HG03039 (cell line): ENCODE results near the gene CDC42SE2.
"Not testable (repeated sequence)": the region's sequence is repeated elsewhere in the genome, so short reads cannot be mapped to it uniquely, and the experiment has no call there.

Experiments used
- ATAC-seq: cut with Tn5 transposase; IDR thresholded peaks from one replicate; pipeline ENCODE4 v1.9.1; 2021; ENCODE audit warnings: mild to moderate bottlenecking, moderate library complexity; ENCODE audit not compliant: unreplicated experiment

CDC42SE2 gene

GRCh38 chr5:131316026-131316425, 52.2 kb downstream of the CDC42SE2 start:
- no peak for ATAC-seq

- no peak for ATAC-seq
Measured at GRCh38 chr5:131316822-131317221, 53.0 kb downstream of the CDC42SE2 start.

- ATAC-seq: no peak
Measured at GRCh38 chr5:131318455-131318854, 54.6 kb downstream of the CDC42SE2 start.

- no peak for ATAC-seq
Measured at GRCh38 chr5:131321066-131321465, 57.2 kb downstream of the CDC42SE2 start.

GRCh38 chr5:131322926-131323325, 59.1 kb downstream of the CDC42SE2 start:
- no peak for ATAC-seq

- ATAC-seq: no peak
Measured at GRCh38 chr5:131323378-131323777, 59.5 kb downstream of the CDC42SE2 start.

- no peak for ATAC-seq
Measured at GRCh38 chr5:131324303-131324702, 60.5 kb downstream of the CDC42SE2 start.

- no peak for ATAC-seq
Measured at GRCh38 chr5:131328536-131329285, 64.9 kb downstream of the CDC42SE2 start.

GRCh38 chr5:131329286-131329560, 65.4 kb downstream of the CDC42SE2 start:
- ATAC-seq: no peak

GRCh38 chr5:131330031-131330430, 66.2 kb downstream of the CDC42SE2 start:
- ATAC-seq: no peak

- not testable (repeated sequence) for ATAC-seq
Measured at GRCh38 chr5:131335756-131336155, 71.9 kb downstream of the CDC42SE2 start.

- not testable (repeated sequence) for ATAC-seq
Measured at GRCh38 chr5:131336801-131337200, 72.9 kb downstream of the CDC42SE2 start.

GRCh38 chr5:131337240-131338050, 73.6 kb downstream of the CDC42SE2 start:
- ATAC-seq: not testable (repeated sequence)

- ATAC-seq: no peak
Measured at GRCh38 chr5:131338051-131338453, 74.2 kb downstream of the CDC42SE2 start.

- not testable (repeated sequence) for ATAC-seq
Measured at GRCh38 chr5:131344288-131344687, 80.4 kb downstream of the CDC42SE2 start.

- not testable (repeated sequence) for ATAC-seq
Measured at GRCh38 chr5:131346204-131346603, 82.4 kb downstream of the CDC42SE2 start.

- ATAC-seq: no peak
Measured at GRCh38 chr5:131353991-131354390, 90.1 kb downstream of the CDC42SE2 start.

- no peak for ATAC-seq
Measured at GRCh38 chr5:131355971-131356528, 92.2 kb downstream of the CDC42SE2 start.

GRCh38 chr5:131356619-131357018, 92.8 kb downstream of the CDC42SE2 start:
- no peak for ATAC-seq

GRCh38 chr5:131357739-131358561, 94.1 kb downstream of the CDC42SE2 start:
- peak; percentile 66 for ATAC-seq

GRCh38 chr5:131361677-131362315, 97.9 kb downstream of the CDC42SE2 start:
- no peak for ATAC-seq
